ENCODE data around the gene UBE2S. TPM values are rescaled to one million over a fixed set of nuclear protein-coding genes. Genes with fewer than 3 reads are reported as not detected.

UBE2S gene
- total RNA-seq, 2 experiments from 2014 or later: 50.9 to 62.9 TPM

DNA sequence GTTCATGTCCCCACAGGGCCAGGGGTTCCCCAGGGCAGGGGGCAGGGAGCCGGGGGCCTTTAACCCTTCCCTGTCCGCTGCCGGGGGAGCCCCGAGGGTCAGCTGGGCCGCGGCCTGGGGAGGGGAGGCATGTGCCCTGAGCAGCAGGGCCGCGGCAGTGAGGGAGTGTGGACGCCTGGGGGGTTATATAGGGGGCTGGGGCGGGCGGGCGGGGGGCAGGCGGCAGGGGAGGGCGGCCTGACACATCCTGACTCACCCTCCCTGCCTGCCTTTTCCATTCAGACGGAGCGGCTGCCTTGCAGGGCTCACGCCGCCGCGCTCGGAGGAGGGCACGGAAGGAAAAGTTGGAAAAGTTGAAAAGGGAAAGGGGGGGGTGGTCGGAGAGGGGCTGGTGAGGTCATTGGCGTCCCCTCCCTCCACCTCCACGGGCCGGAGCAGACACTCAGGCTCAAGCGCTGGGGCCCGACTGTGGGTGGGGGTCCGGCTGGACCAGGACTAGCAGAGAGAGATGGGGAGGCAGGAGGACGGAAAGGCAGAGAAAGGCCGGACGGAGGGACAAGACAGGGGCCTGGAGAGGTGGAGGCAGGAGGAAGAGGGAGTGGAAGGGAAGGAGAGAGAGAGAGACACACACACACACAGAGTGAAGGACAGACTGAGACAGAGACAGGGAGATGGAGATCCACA lies 37.1 kb downstream of the UBE2S start, which contains the start of gene IL11:
TSS of gene IL11 (minus strand) at position 159 of the 684 bp plus-strand sequence. CDS start at position 6, 153 bp downstream.
- no peaks in the 10 kb centered on the region for H3K36me3 Mint-ChIP-seq (ENCODE audit: low read depth)
- H3K27me3 Mint-ChIP-seq: peaks cover 46% of the 10 kb centered on the region
- ChIA-PET POLR2A (no interaction called here), CTCF (no interaction called here)
- TF ChIP-seq, protein P1, sequence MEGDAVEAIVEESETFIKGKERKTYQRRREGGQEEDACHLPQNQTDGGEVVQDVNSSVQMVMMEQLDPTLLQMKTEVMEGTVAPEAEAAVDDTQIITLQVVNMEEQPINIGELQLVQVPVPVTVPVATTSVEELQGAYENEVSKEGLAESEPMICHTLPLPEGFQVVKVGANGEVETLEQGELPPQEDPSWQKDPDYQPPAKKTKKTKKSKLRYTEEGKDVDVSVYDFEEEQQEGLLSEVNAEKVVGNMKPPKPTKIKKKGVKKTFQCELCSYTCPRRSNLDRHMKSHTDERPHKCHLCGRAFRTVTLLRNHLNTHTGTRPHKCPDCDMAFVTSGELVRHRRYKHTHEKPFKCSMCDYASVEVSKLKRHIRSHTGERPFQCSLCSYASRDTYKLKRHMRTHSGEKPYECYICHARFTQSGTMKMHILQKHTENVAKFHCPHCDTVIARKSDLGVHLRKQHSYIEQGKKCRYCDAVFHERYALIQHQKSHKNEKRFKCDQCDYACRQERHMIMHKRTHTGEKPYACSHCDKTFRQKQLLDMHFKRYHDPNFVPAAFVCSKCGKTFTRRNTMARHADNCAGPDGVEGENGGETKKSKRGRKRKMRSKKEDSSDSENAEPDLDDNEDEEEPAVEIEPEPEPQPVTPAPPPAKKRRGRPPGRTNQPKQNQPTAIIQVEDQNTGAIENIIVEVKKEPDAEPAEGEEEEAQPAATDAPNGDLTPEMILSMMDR (IDR thresholded peaks at IDR 0.05): no peak
- ATAC-seq (ENCODE audit: poor library complexity) (no peak), DNase-seq (no peak)
- H3K4me3 ChIP-seq (ENCODE audit: low read length): peak within 1 kb of the TSS; percentile 29
- H3K9me3 ChIP-seq (ENCODE audit: control insufficient read depth in 1 of 2, insufficient read depth in 1 of 2, low read length in 2 of 2): peaks cover 0 to 30% of the 10 kb centered on the region in 2 experiments
- H3K4me1 ChIP-seq (ENCODE audit: insufficient read depth, low read length): peaks cover 18% of the 10 kb centered on the region
- peaks cover 57 to 66% of the 10 kb centered on the region in 2 experiments for H3K27me3 ChIP-seq (ENCODE audit: control insufficient read depth in 1 of 2, insufficient read depth in 2 of 2, low read length in 2 of 2)
- no peak within 1 kb of the TSS for H3K27ac Mint-ChIP-seq
- intact Hi-C loops (cut with DNase I, micrococcal nuclease): no loop called here
- H3K27ac ChIP-seq (ENCODE audit: low read depth in 1 of 2, low read length in 2 of 2): no peak within 1 kb of the TSS
- no peaks in the 10 kb centered on the region for H3K9me3 Mint-ChIP-seq
- peak within 1 kb of the TSS; percentile 75 for H3K4me3 Mint-ChIP-seq
- H3K4me1 Mint-ChIP-seq (ENCODE audit: low read depth): peaks cover 5% of the 10 kb centered on the region
- no peaks in the 10 kb centered on the region for H3K36me3 ChIP-seq (ENCODE audit: insufficient read depth, low read length)

GRCh38 chr19:55369653-55370304 lies 37.8 kb downstream of the UBE2S start:
- peak; percentile 73 for ATAC-seq (ENCODE audit: poor library complexity)
- Histone ChIP-seq H3K36me3 (ENCODE audit: insufficient read depth, low read length) (no peaks in the 10 kb centered on the region), H3K4me3 (ENCODE audit: low read length) (peak overlapping the region; percentile 29), H3K27me3 (ENCODE audit: control insufficient read depth in 1 of 2, insufficient read depth in 2 of 2, low read length in 2 of 2) (peaks cover 53 to 60% of the 10 kb centered on the region in 2 experiments), H3K27ac (ENCODE audit: low read depth in 1 of 2, low read length in 2 of 2) (no peak overlapping the region), H3K9me3 (ENCODE audit: control insufficient read depth in 1 of 2, insufficient read depth in 1 of 2, low read length in 2 of 2) (peaks cover 0 to 30% of the 10 kb centered on the region in 2 experiments), H3K4me1 (ENCODE audit: insufficient read depth, low read length) (peaks cover 18% of the 10 kb centered on the region)
- intact Hi-C loops (cut with DNase I, micrococcal nuclease): no loop called here
- TF ChIP-seq, protein P1 (IDR thresholded peaks at IDR 0.05): no peak
- H3K4me1 Mint-ChIP-seq (ENCODE audit: low read depth): peaks cover 5% of the 10 kb centered on the region
- H3K36me3 Mint-ChIP-seq (ENCODE audit: low read depth): no peaks in the 10 kb centered on the region
- H3K4me3 Mint-ChIP-seq: peak overlapping the region; percentile 75
- H3K27ac Mint-ChIP-seq: no peak overlapping the region
- peaks cover 46% of the 10 kb centered on the region for H3K27me3 Mint-ChIP-seq
- DNase-seq: peak in 7 of 14 experiments; percentile 16 to 60 (median 31)
- ChIA-PET CTCF (no interaction called here), POLR2A (interaction anchor here (1.0 to 1.6 kb wide), 3 partner anchors 21 to 107 kb away, joined by 3 to 7 read pairs (median 4); partner anchors contain the start of genes KMT5C and ZNF628)
- no peaks in the 10 kb centered on the region for H3K9me3 Mint-ChIP-seq

DNA sequence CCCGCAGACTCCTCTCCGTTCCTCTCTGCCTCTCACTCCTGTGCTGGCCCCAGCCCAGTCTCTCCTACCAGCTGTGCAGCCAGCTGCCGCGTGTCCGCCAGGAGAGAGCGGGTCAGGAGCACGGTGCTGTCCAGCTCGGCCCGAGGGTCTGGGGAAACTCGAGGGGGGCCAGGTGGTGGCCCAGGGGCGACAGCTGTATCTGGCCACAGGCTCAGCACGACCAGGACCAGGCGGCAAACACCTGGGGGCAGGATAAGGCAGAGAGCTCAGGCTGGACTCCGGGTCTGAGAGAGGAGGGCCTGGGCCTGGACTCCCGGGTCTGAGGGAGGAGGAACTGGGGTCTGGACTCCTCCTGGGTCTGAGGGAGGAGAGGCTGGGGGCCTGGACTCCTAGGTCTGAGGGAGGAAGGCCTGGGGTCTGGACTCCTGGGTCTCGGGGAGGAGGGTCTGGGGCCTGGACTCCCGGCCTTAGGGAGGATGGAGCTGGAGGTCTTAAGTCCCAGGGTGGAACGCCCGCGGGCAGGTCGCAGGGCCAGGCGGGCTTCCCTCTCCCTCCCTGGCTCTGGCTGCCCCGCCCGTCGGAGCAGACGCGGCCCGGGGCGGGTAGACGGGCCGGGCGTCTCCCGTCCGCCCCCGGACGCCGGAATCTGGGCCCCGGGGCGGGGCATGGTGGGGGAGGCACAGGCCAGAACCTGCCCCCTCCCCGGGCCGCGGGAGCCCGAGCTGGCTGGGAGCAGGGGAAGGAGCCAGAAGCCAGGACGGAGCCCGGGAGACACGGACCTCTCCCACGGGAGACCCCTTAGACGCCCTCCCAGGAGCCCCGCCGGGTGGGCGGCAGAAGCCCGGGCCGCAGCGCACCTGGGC lies 38.7 kb downstream of the UBE2S start:
- POLR2A ChIA-PET: interaction anchor here (0.8 to 1.6 kb wide), 7 partner anchors 14 to 109 kb away, joined by 3 to 7 read pairs (median 3); partner anchors contain the start of genes KMT5C, UBE2S and ZNF628
- TF ChIP-seq, protein P1 (IDR thresholded peaks at IDR 0.05): no peak
- Histone ChIP-seq H3K4me3 (ENCODE audit: low read length) (no peak overlapping the region), H3K27ac (ENCODE audit: low read depth in 1 of 2, low read length in 2 of 2) (no peak overlapping the region), H3K36me3 (ENCODE audit: insufficient read depth, low read length) (no peaks in the 10 kb centered on the region), H3K9me3 (ENCODE audit: control insufficient read depth in 1 of 2, insufficient read depth in 1 of 2, low read length in 2 of 2) (peaks cover 0 to 28% of the 10 kb centered on the region in 2 experiments), H3K27me3 (ENCODE audit: control insufficient read depth in 1 of 2, insufficient read depth in 2 of 2, low read length in 2 of 2) (peaks cover 49 to 52% of the 10 kb centered on the region in 2 experiments), H3K4me1 (ENCODE audit: insufficient read depth, low read length) (peaks cover 18% of the 10 kb centered on the region)
- peaks cover 44% of the 10 kb centered on the region for H3K27me3 Mint-ChIP-seq
- DNase-seq (peak in 2 of 14 experiments; percentile 13 to 32), ATAC-seq (ENCODE audit: poor library complexity) (no peak)
- no peaks in the 10 kb centered on the region for H3K9me3 Mint-ChIP-seq
- peaks cover 5% of the 10 kb centered on the region for H3K4me1 Mint-ChIP-seq (ENCODE audit: low read depth)
- H3K36me3 Mint-ChIP-seq (ENCODE audit: low read depth): no peaks in the 10 kb centered on the region
- CTCF ChIA-PET: no interaction called here
- peak overlapping the region; percentile 45 for H3K4me3 Mint-ChIP-seq
- intact Hi-C loops (cut with DNase I, micrococcal nuclease): no loop called here
- no peak overlapping the region for H3K27ac Mint-ChIP-seq

Data from CD4-positive, alpha-beta T cell (primary cell).